Measurements from ENCODE around the gene LRRC14B. TPM values are rescaled to one million over a fixed set of nuclear protein-coding genes. Genes with fewer than 3 reads are reported as not detected.

Gene LRRC14B
- total RNA-seq, 1 experiment from 2014 or later = 0.82 TPM

- peaks cover 2% of the 10 kb centered on the region; the same call in 1 of the 2 replicates for H3K27me3 ChIP-seq (ENCODE audit: control insufficient read depth, insufficient read depth, low read length)
- no peak overlapping the region for H3K27ac ChIP-seq (ENCODE audit: low read length)
- no peaks in the 10 kb centered on the region for H3K4me1 ChIP-seq (ENCODE audit: control insufficient read depth, insufficient read depth, low read length)
- ATAC-seq (no peak), DNase-seq (ENCODE audit: low read depth, low spot score) (no peak)
- no peaks in the 10 kb centered on the region for H3K9me3 ChIP-seq (ENCODE audit: control insufficient read depth, insufficient read depth, low read depth, low read length)
- POLR2A ChIA-PET = no interaction called here
- H3K36me3 ChIP-seq (ENCODE audit: control insufficient read depth, insufficient read depth, low read length) = no peaks in the 10 kb centered on the region
- CTCF ChIA-PET = no interaction called here
- no TSS peak for BruUV-seq (replicated peaks)
- in situ Hi-C loops (cut with HindIII; ENCODE audit: low pct_unique_long_range_greater_than_20kb, low sequenced_read_pairs) (no loop called here), intact Hi-C loops (cut with micrococcal nuclease; ENCODE audit: unreplicated experiment) (no loop called here)
- TF ChIP-seq REST (IDR thresholded peaks at IDR 0.05; ENCODE audit: insufficient read depth in 1 of 2, low read depth in 2 of 2, low read length in 1 of 2) (no peak), SIN3A (IDR thresholded peaks at IDR 0.05; ENCODE audit: borderline replicate concordance, insufficient read depth, low read depth, low read length) (no peak), TCF7L2 (IDR thresholded peaks at IDR 0.05; ENCODE audit: low read depth, low read length) (no peak), POLR2AphosphoS5 (IDR thresholded peaks at IDR 0.05; ENCODE audit: low read depth, low read length) (no peak), CTCF (IDR thresholded peaks at IDR 0.05) (no peak)
- H3K4me3 ChIP-seq (ENCODE audit: low read depth in 2 of 2, low read length in 2 of 2) = no peak overlapping the region
Measured at GRCh38 chr5:174291-174600, 17.0 kb upstream of the LRRC14B start.

- no TSS peak for BruUV-seq (replicated peaks)
- DNase-seq (ENCODE audit: low read depth, low spot score) (no peak), ATAC-seq (no peak)
- Histone ChIP-seq H3K4me1 (ENCODE audit: control insufficient read depth, insufficient read depth, low read length) (no peaks in the 10 kb centered on the region), H3K27me3 (ENCODE audit: control insufficient read depth, insufficient read depth, low read length) (peaks cover 2% of the 10 kb centered on the region; the same call in 1 of the 2 replicates), H3K27ac (ENCODE audit: low read length) (no peak overlapping the region), H3K4me3 (ENCODE audit: low read depth in 2 of 2, low read length in 2 of 2) (no peak overlapping the region), H3K9me3 (ENCODE audit: control insufficient read depth, insufficient read depth, low read depth, low read length) (no peaks in the 10 kb centered on the region), H3K36me3 (ENCODE audit: control insufficient read depth, insufficient read depth, low read length) (no peaks in the 10 kb centered on the region)
- ChIA-PET POLR2A (no interaction called here), CTCF (no interaction called here)
- TF ChIP-seq TCF7L2 (IDR thresholded peaks at IDR 0.05; ENCODE audit: low read depth, low read length) (no peak), CTCF (IDR thresholded peaks at IDR 0.05) (no peak), POLR2AphosphoS5 (IDR thresholded peaks at IDR 0.05; ENCODE audit: low read depth, low read length) (no peak), REST (IDR thresholded peaks at IDR 0.05; ENCODE audit: insufficient read depth in 1 of 2, low read depth in 2 of 2, low read length in 1 of 2) (no peak), SIN3A (IDR thresholded peaks at IDR 0.05; ENCODE audit: borderline replicate concordance, insufficient read depth, low read depth, low read length) (no peak)
- intact Hi-C loops (cut with micrococcal nuclease; ENCODE audit: unreplicated experiment) (no loop called here), in situ Hi-C loops (cut with HindIII; ENCODE audit: low pct_unique_long_range_greater_than_20kb, low sequenced_read_pairs) (no loop called here)
Measured at GRCh38 chr5:174876-175465, 16.3 kb upstream of the LRRC14B start.
